ENCODE measurements around the gene KIF6. TPM values are rescaled to one million over a fixed set of nuclear protein-coding genes. Genes with fewer than 3 reads are reported as not detected.

The KIF6 gene
- total RNA-seq, 1 donor from 2014 or later: 2.0 TPM

DNA sequence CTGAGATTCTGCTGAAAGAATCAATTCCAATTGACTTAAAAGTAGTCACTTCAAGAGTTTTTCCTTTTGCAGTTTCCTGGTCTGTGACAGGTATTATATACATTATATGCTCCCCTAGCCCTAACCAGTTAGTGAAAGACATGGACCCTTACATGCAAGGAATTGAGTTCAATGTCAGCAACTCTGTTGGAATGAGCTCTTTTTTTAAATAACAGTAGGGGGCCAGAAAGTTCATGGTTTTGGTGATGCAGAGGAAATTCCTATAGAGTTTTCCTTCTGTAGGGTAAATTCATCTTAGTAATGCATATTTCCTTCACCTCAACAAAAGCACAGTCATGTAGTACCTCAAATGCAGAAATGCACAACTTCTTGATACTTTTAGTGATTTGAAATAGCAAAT lies 172.2 kb downstream of the KIF6 start:
- H2AFZ ChIP-seq (ENCODE audit: low read depth, low read length): no peak overlapping the region
- peaks cover 5% of the 10 kb centered on the region for H3K27me3 Mint-ChIP-seq (ENCODE audit: low read depth, unreplicated experiment)
- DNase-seq (ENCODE audit: low read depth) (peak; percentile 7), FAIRE-seq (no peak)
- no peaks in the 10 kb centered on the region for H3K36me3 ChIP-seq (ENCODE audit: insufficient read depth, low read length)
- H3K4me3 ChIP-seq (ENCODE audit: insufficient read depth, low read depth, low read length): no peak overlapping the region
- no peaks in the 10 kb centered on the region for H4K20me1 ChIP-seq (ENCODE audit: insufficient read depth, low read length)
- no peaks in the 10 kb centered on the region for H3K36me3 Mint-ChIP-seq (ENCODE audit: low read depth, unreplicated experiment)
- no peaks in the 10 kb centered on the region for H3K27me3 ChIP-seq (ENCODE audit: insufficient read depth, low read length)
- H3K4me1 Mint-ChIP-seq (ENCODE audit: low read depth, unreplicated experiment): peaks cover 17% of the 10 kb centered on the region
- H3K27ac ChIP-seq (ENCODE audit: low read depth, low read length): no peak overlapping the region
- no peak for TF ChIP-seq EZH2 (IDR thresholded peaks at IDR 0.05; ENCODE audit: insufficient read depth, low read length)
- TF ChIP-seq, protein P1, sequence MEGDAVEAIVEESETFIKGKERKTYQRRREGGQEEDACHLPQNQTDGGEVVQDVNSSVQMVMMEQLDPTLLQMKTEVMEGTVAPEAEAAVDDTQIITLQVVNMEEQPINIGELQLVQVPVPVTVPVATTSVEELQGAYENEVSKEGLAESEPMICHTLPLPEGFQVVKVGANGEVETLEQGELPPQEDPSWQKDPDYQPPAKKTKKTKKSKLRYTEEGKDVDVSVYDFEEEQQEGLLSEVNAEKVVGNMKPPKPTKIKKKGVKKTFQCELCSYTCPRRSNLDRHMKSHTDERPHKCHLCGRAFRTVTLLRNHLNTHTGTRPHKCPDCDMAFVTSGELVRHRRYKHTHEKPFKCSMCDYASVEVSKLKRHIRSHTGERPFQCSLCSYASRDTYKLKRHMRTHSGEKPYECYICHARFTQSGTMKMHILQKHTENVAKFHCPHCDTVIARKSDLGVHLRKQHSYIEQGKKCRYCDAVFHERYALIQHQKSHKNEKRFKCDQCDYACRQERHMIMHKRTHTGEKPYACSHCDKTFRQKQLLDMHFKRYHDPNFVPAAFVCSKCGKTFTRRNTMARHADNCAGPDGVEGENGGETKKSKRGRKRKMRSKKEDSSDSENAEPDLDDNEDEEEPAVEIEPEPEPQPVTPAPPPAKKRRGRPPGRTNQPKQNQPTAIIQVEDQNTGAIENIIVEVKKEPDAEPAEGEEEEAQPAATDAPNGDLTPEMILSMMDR (IDR thresholded peaks at IDR 0.05; ENCODE audit: insufficient read depth, low read depth, low read length): no peak
- peaks cover 9% of the 10 kb centered on the region for H3K4me1 ChIP-seq (ENCODE audit: insufficient read depth, low read length)
- H3K9ac ChIP-seq (ENCODE audit: low read length): no peak overlapping the region
- no peaks in the 10 kb centered on the region for H3K9me3 Mint-ChIP-seq (ENCODE audit: unreplicated experiment)
- H3K9me3 ChIP-seq (ENCODE audit: insufficient read depth, low read depth, low read length): no peaks in the 10 kb centered on the region
- no peak overlapping the region for H3K4me3 Mint-ChIP-seq (ENCODE audit: unreplicated experiment)
- H3K27ac Mint-ChIP-seq (ENCODE audit: unreplicated experiment): no peak overlapping the region
- peak overlapping the region; percentile 21 for H3K4me2 ChIP-seq (ENCODE audit: low read length)
- H3K79me2 ChIP-seq (ENCODE audit: insufficient read depth, low read length): no peaks in the 10 kb centered on the region

DNA sequence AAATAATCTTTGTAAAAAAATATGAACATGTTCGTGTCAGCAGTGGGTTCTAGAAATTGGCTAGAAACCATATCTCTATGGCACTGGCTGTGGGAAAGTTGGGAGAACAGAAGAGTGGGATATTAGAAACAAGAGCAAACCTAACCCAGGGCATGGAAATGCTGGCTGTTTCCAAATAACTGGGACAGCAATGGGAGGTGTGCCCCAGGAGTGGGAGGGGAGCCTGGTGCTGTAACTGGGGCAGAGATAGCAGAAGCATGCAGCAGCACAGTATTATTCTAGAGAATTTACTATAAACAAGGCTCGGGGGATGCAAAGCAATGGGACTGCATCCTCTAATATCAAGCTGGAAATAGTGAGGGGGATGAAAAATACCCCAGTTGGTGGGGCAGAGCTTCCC lies 175.0 kb downstream of the KIF6 start:
- peaks cover 9% of the 10 kb centered on the region for H3K4me1 ChIP-seq (ENCODE audit: insufficient read depth, low read length)
- no peak overlapping the region for H3K4me2 ChIP-seq (ENCODE audit: low read length)
- no peaks in the 10 kb centered on the region for H3K36me3 Mint-ChIP-seq (ENCODE audit: low read depth, unreplicated experiment)
- H3K4me3 Mint-ChIP-seq (ENCODE audit: unreplicated experiment): no peak overlapping the region
- FAIRE-seq: no peak
- no peak overlapping the region for H3K27ac Mint-ChIP-seq (ENCODE audit: unreplicated experiment)
- H3K4me1 Mint-ChIP-seq (ENCODE audit: low read depth, unreplicated experiment): peaks cover 17% of the 10 kb centered on the region
- no peaks in the 10 kb centered on the region for H3K9me3 ChIP-seq (ENCODE audit: insufficient read depth, low read depth, low read length)
- H3K36me3 ChIP-seq (ENCODE audit: insufficient read depth, low read length): no peaks in the 10 kb centered on the region
- H3K9me3 Mint-ChIP-seq (ENCODE audit: unreplicated experiment): no peaks in the 10 kb centered on the region
- H3K4me3 ChIP-seq (ENCODE audit: insufficient read depth, low read depth, low read length): no peak overlapping the region
- no peak for TF ChIP-seq EZH2 (IDR thresholded peaks at IDR 0.05; ENCODE audit: insufficient read depth, low read length)
- TF ChIP-seq, protein P1 (IDR thresholded peaks at IDR 0.05; ENCODE audit: insufficient read depth, low read depth, low read length): no peak
- no peak overlapping the region for H3K9ac ChIP-seq (ENCODE audit: low read length)
- no peak overlapping the region for H3K27ac ChIP-seq (ENCODE audit: low read depth, low read length)
- no peaks in the 10 kb centered on the region for H4K20me1 ChIP-seq (ENCODE audit: insufficient read depth, low read length)
- no peak for DNase-seq (ENCODE audit: low read depth)
- no peaks in the 10 kb centered on the region for H3K27me3 Mint-ChIP-seq (ENCODE audit: low read depth, unreplicated experiment)
- no peaks in the 10 kb centered on the region for H3K79me2 ChIP-seq (ENCODE audit: insufficient read depth, low read length)
- no peaks in the 10 kb centered on the region for H3K27me3 ChIP-seq (ENCODE audit: insufficient read depth, low read length)
- no peak overlapping the region for H2AFZ ChIP-seq (ENCODE audit: low read depth, low read length)

DNA sequence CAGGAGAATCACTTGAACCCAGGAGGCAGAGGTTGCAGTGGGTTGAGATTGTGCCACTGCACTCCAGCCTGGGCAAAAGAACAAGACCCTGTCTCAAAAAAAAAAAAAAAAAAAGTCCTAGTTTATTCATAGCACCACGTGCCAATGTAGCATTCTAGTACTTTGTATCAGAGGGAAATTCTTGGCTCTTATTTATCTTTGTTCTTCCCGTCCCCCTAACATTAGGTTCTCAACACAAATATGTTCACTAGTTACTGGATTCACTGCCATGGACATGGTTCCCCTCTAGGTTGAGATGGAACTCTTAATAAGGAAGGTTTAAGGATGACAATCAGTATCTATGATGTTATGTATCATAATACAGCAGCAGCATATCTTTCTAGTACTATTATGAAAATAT lies 178.5 kb downstream of the KIF6 start:
- H3K4me3 ChIP-seq (ENCODE audit: insufficient read depth, low read depth, low read length): no peak overlapping the region
- no peak overlapping the region for H3K4me3 Mint-ChIP-seq (ENCODE audit: unreplicated experiment)
- no peaks in the 10 kb centered on the region for H3K4me1 ChIP-seq (ENCODE audit: insufficient read depth, low read length)
- H3K27ac ChIP-seq (ENCODE audit: low read depth, low read length): no peak overlapping the region
- DNase-seq (ENCODE audit: low read depth): no peak
- TF ChIP-seq, protein P1 (IDR thresholded peaks at IDR 0.05; ENCODE audit: insufficient read depth, low read depth, low read length): no peak
- TF ChIP-seq EZH2 (IDR thresholded peaks at IDR 0.05; ENCODE audit: insufficient read depth, low read length): no peak
- peaks cover 1% of the 10 kb centered on the region for H3K9me3 Mint-ChIP-seq (ENCODE audit: unreplicated experiment)
- H3K4me1 Mint-ChIP-seq (ENCODE audit: low read depth, unreplicated experiment): peaks cover 7% of the 10 kb centered on the region
- no peak overlapping the region for H3K27ac Mint-ChIP-seq (ENCODE audit: unreplicated experiment)
- H3K9ac ChIP-seq (ENCODE audit: low read length): no peak overlapping the region
- no peak overlapping the region for H3K4me2 ChIP-seq (ENCODE audit: low read length)
- no peaks in the 10 kb centered on the region for H3K27me3 ChIP-seq (ENCODE audit: insufficient read depth, low read length)
- no peaks in the 10 kb centered on the region for H3K27me3 Mint-ChIP-seq (ENCODE audit: low read depth, unreplicated experiment)
- no peaks in the 10 kb centered on the region for H3K36me3 ChIP-seq (ENCODE audit: insufficient read depth, low read length)
- no peaks in the 10 kb centered on the region for H3K79me2 ChIP-seq (ENCODE audit: insufficient read depth, low read length)
- no peak overlapping the region for H2AFZ ChIP-seq (ENCODE audit: low read depth, low read length)
- no peaks in the 10 kb centered on the region for H3K36me3 Mint-ChIP-seq (ENCODE audit: low read depth, unreplicated experiment)
- H3K9me3 ChIP-seq (ENCODE audit: insufficient read depth, low read depth, low read length): no peaks in the 10 kb centered on the region
- no peaks in the 10 kb centered on the region for H4K20me1 ChIP-seq (ENCODE audit: insufficient read depth, low read length)
- no peak for FAIRE-seq
